ENCODE results near the gene SPEM3. TPM values are rescaled to one million over a fixed set of nuclear protein-coding genes. Genes with fewer than 3 reads are reported as not detected.

The SPEM3 gene
- total and polyA plus RNA-seq, 2 of the 13 experiments (the other 11 are each of a cell fraction or from before 2014, with no cell fraction given), result not detected

GRCh38 chr17:7444682-7445618 lies 16.3 kb downstream of the SPEM3 start, which contains the start of gene CHRNB1 (continued):
- no peak for TF ChIP-seq TRAFD1 (CRISPR knock-in tag; IDR thresholded peaks at IDR 0.05; ENCODE audit: borderline replicate concordance)
- TF ChIP-seq HMG20A (CRISPR knock-in tag; IDR thresholded peaks at IDR 0.05; ENCODE audit: borderline replicate concordance), result no peak
- no peak for TF ChIP-seq ZBTB43 (CRISPR knock-in tag; conservative IDR thresholded peaks at IDR 0.05)
- peak; percentile 13; the same call in 1 of the 2 replicates for TF ChIP-seq ZNF414 (CRISPR knock-in tag; IDR thresholded peaks at IDR 0.05)
- no peak for TF ChIP-seq NFRKB (IDR thresholded peaks at IDR 0.05)
- TF ChIP-seq NR0B2 (CRISPR knock-in tag; IDR thresholded peaks at IDR 0.05), result no peak
- no peak for TF ChIP-seq ZNF318 (CRISPR knock-in tag; IDR thresholded peaks at IDR 0.05)
- TF ChIP-seq MED1 (CRISPR knock-in tag; IDR thresholded peaks at IDR 0.05), result peak; percentile 37; the same call in 1 of the 2 replicates
- TF ChIP-seq KMT2A (CRISPR knock-in tag; IDR thresholded peaks at IDR 0.05), result peak; percentile 57
- TF ChIP-seq IRX3 (CRISPR knock-in tag; IDR thresholded peaks at IDR 0.05; ENCODE audit: borderline replicate concordance, low read depth), result no peak
- 0 out of 2 replicates have a peak, but pooled peaks have one; percentile 33 for TF ChIP-seq SKIL (CRISPR knock-in tag; IDR thresholded peaks at IDR 0.05; ENCODE audit: borderline replicate concordance)
- no peak for TF ChIP-seq ZNF577 (CRISPR knock-in tag; IDR thresholded peaks at IDR 0.05; ENCODE audit: borderline replicate concordance, low read depth)

All from HepG2 (cell line).